ENCODE data around the gene AMBRA1. TPM values are rescaled to one million over a fixed set of nuclear protein-coding genes. Genes with fewer than 3 reads are reported as not detected.

The AMBRA1 gene
- total RNA-seq, 1 donor from 2014 or later = 36.9 TPM

GRCh38 chr11:46392421-46393230, 201.2 kb downstream of the AMBRA1 start:
- H3K9me3 Mint-ChIP-seq (ENCODE audit: unreplicated experiment) = no peaks in the 10 kb centered on the region
- H3K4me3 Mint-ChIP-seq (ENCODE audit: unreplicated experiment) = peak overlapping the region; percentile 83
- peaks cover 22% of the 10 kb centered on the region for H3K27me3 Mint-ChIP-seq (ENCODE audit: unreplicated experiment)
- H3K36me3 Mint-ChIP-seq (ENCODE audit: low read depth, unreplicated experiment) = peaks cover 25% of the 10 kb centered on the region
- peak overlapping the region; percentile 61 for H3K27ac Mint-ChIP-seq (ENCODE audit: unreplicated experiment)
- DNase-seq (ENCODE audit: low spot score) = peak; percentile 90
- TF ChIP-seq CTCF (IDR thresholded peaks at IDR 0.05; ENCODE audit: unreplicated experiment) = no peak
- peaks cover 7% of the 10 kb centered on the region for H3K4me1 Mint-ChIP-seq (ENCODE audit: unreplicated experiment)

- Mint-ChIP-seq H3K9me3 (ENCODE audit: unreplicated experiment) (no peaks in the 10 kb centered on the region), H3K27me3 (ENCODE audit: unreplicated experiment) (peaks cover 27% of the 10 kb centered on the region), H3K4me3 (ENCODE audit: unreplicated experiment) (peak within 1 kb of the TSS; percentile 83), H3K36me3 (ENCODE audit: low read depth, unreplicated experiment) (peaks cover 19% of the 10 kb centered on the region), H3K4me1 (ENCODE audit: unreplicated experiment) (peaks cover 7% of the 10 kb centered on the region), H3K27ac (ENCODE audit: unreplicated experiment) (no peak within 1 kb of the TSS)
- TF ChIP-seq CTCF (IDR thresholded peaks at IDR 0.05; ENCODE audit: unreplicated experiment) = peak; percentile 63
- DNase-seq (ENCODE audit: low spot score) = peak; percentile 64
Measured at GRCh38 chr11:46391578-46392420, 202.0 kb downstream of the AMBRA1 start, which contains the start of gene CHRM4. CHRM4 (minus strand) TSS chr11:46391776; CDS start chr11:46386557, 5,219 bp downstream.

DNA sequence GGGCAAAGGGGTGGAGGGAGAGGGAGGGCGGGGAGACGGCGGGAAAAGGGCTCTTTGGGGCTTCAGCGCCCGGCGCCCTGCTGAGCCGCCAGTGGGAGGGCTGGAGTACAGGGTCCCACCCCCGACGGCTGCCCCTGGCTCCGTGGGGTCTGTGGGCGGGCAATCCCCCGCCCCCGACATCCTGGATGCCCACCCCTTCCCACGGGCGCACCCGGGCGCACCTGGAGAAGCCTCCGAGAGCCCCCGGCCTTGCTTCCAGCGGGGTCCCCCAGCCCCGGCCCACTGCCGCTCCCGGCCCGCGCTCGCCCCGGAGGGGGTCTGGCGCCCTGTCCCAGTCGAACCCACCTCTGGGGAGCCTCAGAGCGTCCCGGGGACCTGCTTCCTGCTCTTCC, 202.6 kb downstream of the AMBRA1 start:
- peaks cover 11% of the 10 kb centered on the region for H3K4me1 Mint-ChIP-seq (ENCODE audit: unreplicated experiment)
- TF ChIP-seq CTCF (IDR thresholded peaks at IDR 0.05; ENCODE audit: unreplicated experiment) = no peak
- H3K27ac Mint-ChIP-seq (ENCODE audit: unreplicated experiment) = no peak overlapping the region
- no peaks in the 10 kb centered on the region for H3K9me3 Mint-ChIP-seq (ENCODE audit: unreplicated experiment)
- no peak for DNase-seq (ENCODE audit: low spot score)
- peaks cover 21% of the 10 kb centered on the region for H3K36me3 Mint-ChIP-seq (ENCODE audit: low read depth, unreplicated experiment)
- peaks cover 31% of the 10 kb centered on the region for H3K27me3 Mint-ChIP-seq (ENCODE audit: unreplicated experiment)
- no peak overlapping the region for H3K4me3 Mint-ChIP-seq (ENCODE audit: unreplicated experiment)

GRCh38 chr11:46390331-46391171, 203.3 kb downstream of the AMBRA1 start:
- peaks cover 14% of the 10 kb centered on the region for H3K4me1 Mint-ChIP-seq (ENCODE audit: unreplicated experiment)
- no peak overlapping the region for H3K27ac Mint-ChIP-seq (ENCODE audit: unreplicated experiment)
- no peak for DNase-seq (ENCODE audit: low spot score)
- peaks cover 34% of the 10 kb centered on the region for H3K27me3 Mint-ChIP-seq (ENCODE audit: unreplicated experiment)
- peaks cover 23% of the 10 kb centered on the region for H3K36me3 Mint-ChIP-seq (ENCODE audit: low read depth, unreplicated experiment)
- no peak overlapping the region for H3K4me3 Mint-ChIP-seq (ENCODE audit: unreplicated experiment)
- TF ChIP-seq CTCF (IDR thresholded peaks at IDR 0.05; ENCODE audit: unreplicated experiment) = no peak
- H3K9me3 Mint-ChIP-seq (ENCODE audit: unreplicated experiment) = no peaks in the 10 kb centered on the region
